K562 (cell line): Measurements from ENCODE around the gene PARD3. TPM values are rescaled to one million over a fixed set of nuclear protein-coding genes. Genes with fewer than 3 reads are reported as not detected.

Source experiments
- ATAC-seq: fragments of 200-7000 bp; cut with Tn5 transposase; 3 replicates; pipeline ENCODE4 v1.9.1; 2020; ENCODE audit warnings: moderate library complexity
- BruUV-seq: library from RNA; stranded (reverse); fragments of 400-500 nt; replicated peaks from 2 replicates; lab custom pipeline; 2021; lab: Mats Ljungman, UMichigan
- CTCF ChIA-PET: fragments of 300-600 bp; formaldehyde crosslinking; extraction: SDS; loops from one replicate; lab custom pipeline; 2021; ENCODE audit warnings: low intra/inter-chr PET ratio; lab: Yijun Ruan, JAX
- POLR2A ChIA-PET: fragments of 300-600, 350-650 bp; sonication (Branson Sonifier 250); formaldehyde crosslinking; extraction: SDS; loops from one replicate; lab custom pipeline; 2021; ENCODE audit warnings: antibody characterized with exemption, inconsistent platforms; lab: Yijun Ruan, JAX
- DNase-seq, 4 experiments: peaks; one replicate each; pipeline versions ENCODE4 v3.0.0 to v3.0.0-alpha.2; 2011 to 2018; ENCODE audit warnings: low spot score in 3 of 4, mixed read lengths in 3 of 4; ENCODE audit errors: extremely low read depth in 1 of 4
- FAIRE-seq: peaks from 2 replicates; lab custom pipeline; 2011; peaks lifted over from hg19 to GRCh38; lab: Jason Lieb, UNC
- H2AFZ ChIP-seq: 2 replicates; pipeline ENCODE4 v1.6.0; 2011; ENCODE audit warnings: low read depth, low read length, control low read depth, inconsistent platforms
- H3K27ac ChIP-seq: fragments of 200-600 bp; 3 replicates; pipeline ENCODE4 v1.8.0; 2011; ENCODE audit warnings: low read depth, mild to moderate bottlenecking, control low read depth, inconsistent platforms, low read length, moderate library complexity, mixed read lengths; ENCODE audit errors: extremely low read depth
- H3K27me3 ChIP-seq, 2 experiments: fragments of 300-600 bp in 1 of 2; 2 replicates in 1 of 2; 3 replicates in 1 of 2; pipeline versions ENCODE4 v1.6.0 to v1.8.0; 2011; ENCODE audit warnings: inconsistent platforms in 2 of 2, low read length in 2 of 2, mild to moderate bottlenecking in 1 of 2, mixed read lengths in 1 of 2, moderate library complexity in 1 of 2; ENCODE audit not compliant: control insufficient read depth in 2 of 2, insufficient read depth in 2 of 2
- H3K36me3 ChIP-seq: fragments of 300-600 bp; 3 replicates; pipeline ENCODE4 v1.8.0; 2011; ENCODE audit warnings: mild to moderate bottlenecking, low read length, inconsistent platforms; ENCODE audit not compliant: control insufficient read depth, insufficient read depth
- H3K4me1 ChIP-seq, 2 experiments: fragments of 200-600 bp in 1 of 2; replicated peaks in 1 of 2; 2 replicates in 1 of 2; 3 replicates in 1 of 2; pipeline versions ENCODE4 v1.5.1 to v1.8.0; 2011; ENCODE audit warnings: inconsistent platforms in 2 of 2, low read length in 2 of 2, mild to moderate bottlenecking in 1 of 2, mixed read lengths in 1 of 2, moderate library complexity in 1 of 2; ENCODE audit not compliant: control insufficient read depth in 2 of 2, insufficient read depth in 2 of 2
- H3K4me2 ChIP-seq: 2 replicates; pipeline ENCODE4 v1.6.1; 2011; ENCODE audit warnings: low read length, control low read depth, inconsistent platforms, mixed read lengths; ENCODE audit not compliant: insufficient read depth
- H3K4me3 ChIP-seq: fragments of 200-600 bp; sonication (generic), shearing (Covaris generic); 2 replicates; pipeline ENCODE4 v1.5.1; 2016; ENCODE audit warnings: control low read depth, inconsistent platforms
- H3K79me2 ChIP-seq: fragments of 200-600 bp; 3 replicates; pipeline ENCODE4 v1.8.0; 2011; ENCODE audit warnings: low read length, inconsistent platforms; ENCODE audit not compliant: control insufficient read depth, insufficient read depth
- H3K9ac ChIP-seq, 2 experiments: 2 replicates each; pipeline versions ENCODE4 v1.6.0 to v1.6.1; 2011; ENCODE audit warnings: low read depth in 2 of 2, low read length in 2 of 2, control low read depth in 1 of 2, inconsistent platforms in 1 of 2, mild to moderate bottlenecking in 1 of 2, mixed read lengths in 1 of 2; ENCODE audit not compliant: insufficient read depth in 1 of 2
- H3K9me1 ChIP-seq: one replicate; pipeline ENCODE4 v1.6.0; 2011; ENCODE audit warnings: inconsistent platforms, mild to moderate bottlenecking, low read length, moderate library complexity; ENCODE audit not compliant: control insufficient read depth, insufficient read depth
- H3K9me3 ChIP-seq: replicated peaks from 2 replicates; pipeline ENCODE4 v1.5.1; 2011; ENCODE audit warnings: low read depth, low read length, inconsistent platforms; ENCODE audit not compliant: control insufficient read depth, insufficient read depth
- H4K20me1 ChIP-seq: replicated peaks from 2 replicates; pipeline ENCODE4 v1.6.1; 2011; ENCODE audit warnings: low read length, inconsistent platforms, mixed read lengths; ENCODE audit not compliant: control insufficient read depth, insufficient read depth
- ESRRA ChIP-seq: fragments of 450-650 bp; IDR thresholded peaks from 2 replicates; pipeline ENCODE4 v1.6.1; 2014; ENCODE audit warnings: low read depth, mild to moderate bottlenecking, moderate library complexity, borderline replicate concordance
- IFI16 ChIP-seq: fragments of 250-450 bp; sonication (Bioruptor Pico); IDR thresholded peaks from 2 replicates; pipeline ENCODE4 v2.1.2; 2022; ENCODE audit warnings: mild to moderate bottlenecking, inconsistent platforms
- ZBTB33 ChIP-seq: sonication (generic); formaldehyde crosslinking; IDR thresholded peaks from 2 replicates; pipeline ENCODE4 v1.8.1; 2023; ENCODE audit warnings: mild to moderate bottlenecking, missing genetic modification reagents
- WGBS: fragments of 100-300 bp; shearing (Covaris generic); methylation state at CpG from one replicate; pipeline ENCODE4 v1.1.6; 2016; ENCODE audit warnings: low coverage, mixed read lengths; ENCODE audit not compliant: insufficient coverage; ENCODE audit errors: missing lambda C conversion rate; 5-methylcytosine and 5-hydroxymethylcytosine counted together
- in situ Hi-C: fragments of 300-500 bp; cut with MboI; formaldehyde crosslinking; loops from 4 replicates; pipeline ENCODE4 v1.15.0; 2018; ENCODE audit warnings: inconsistent platforms, mixed read lengths
- intact Hi-C: fragments of 100-400 bp; cut with micrococcal nuclease; formaldehyde crosslinking; loops from 2 replicates; pipeline ENCODE4 v1.14.2; 2022
- polyA plus RNA-seq, 8 experiments: library from polyadenylated mRNA; depleted of rRNA in 4 of 8; stranded (reverse) in 5 of 8; unstranded in 3 of 8; fragments of >200 nt; fragmentation: Nextera tagmentation in 2 of 8; fragmentation: Illumina TruSeq in 1 of 8; extraction: Ambion mirVana in 2 of 8; extraction: Trizol in 1 of 8; gene quantifications; 2 replicates each; pipeline versions ENCODE4 v1.2.1 to v1.2.3, GENCODE V29; 2011 to 2014; ENCODE audit warnings: inconsistent platforms in 1 of 8, missing spikeins in 1 of 8
- total RNA-seq, 7 experiments: library from RNA; depleted of rRNA in 6 of 7; stranded (reverse); fragments of >200 nt in 6 of 7; fragmentation: Illumina TruSeq in 2 of 7; extraction: Trizol in 2 of 7; gene quantifications; 2 replicates each; pipeline versions ENCODE4 v1.2.1 to v1.2.3, GENCODE V29; 2011 to 2021; ENCODE audit warnings: low replicate concordance in 1 of 7

PARD3 gene
- total and polyA plus RNA-seq, 9 of the 15 experiments (the other 6 are each of a cell fraction or from before 2014, with no cell fraction given) = 2.7 to 11.7 (median 7.7) TPM

- no TSS peak for BruUV-seq
- ATAC-seq (no peak), DNase-seq (no peak), FAIRE-seq (no peak)
- no peak overlapping the region for H3K4me2 ChIP-seq
- H3K9ac ChIP-seq = no peak overlapping the region
- ChIA-PET CTCF (no interaction called here), POLR2A (interaction anchor here (0.6 kb wide), 2 partner anchors 56 to 154 kb away, joined by 3 read pairs; no protein-coding TSS in a partner anchor)
- in situ Hi-C loops = no loop called here
- no peaks in the 10 kb centered on the region for H3K4me1 ChIP-seq
- no peaks in the 10 kb centered on the region for H3K36me3 ChIP-seq
- TF ChIP-seq IFI16 (CRISPR knock-in tag) (no peak), ESRRA (no peak), ZBTB33 (no peak)
- H3K27ac ChIP-seq = no peak overlapping the region
- WGBS = 0% methylated on average over 6 of the region's 6 CpGs
- no peaks in the 10 kb centered on the region for H4K20me1 ChIP-seq
- peaks cover 4 to 16% of the 10 kb centered on the region in 2 experiments; a peak in 3 of 5 replicates for H3K27me3 ChIP-seq
- H3K9me3 ChIP-seq = no peaks in the 10 kb centered on the region
- H3K79me2 ChIP-seq = no peaks in the 10 kb centered on the region
- no peaks in the 10 kb centered on the region for H3K9me1 ChIP-seq
- intact Hi-C loops = no loop called here
- H3K4me3 ChIP-seq = no peak overlapping the region
- H2AFZ ChIP-seq = no peak overlapping the region
These were observed 739.7 kb downstream of the PARD3 start for GRCh38 chr10:34075254-34075926.
